Measurements from ENCODE around the gene SACS. TPM values are rescaled to one million over a fixed set of nuclear protein-coding genes. Genes with fewer than 3 reads are reported as not detected.

Gene SACS
- total and polyA plus RNA-seq, 2 donors (not counting 3 experiments of a cell fraction or from before 2014, with no cell fraction given): 14.8 to 72.7 TPM

DNA sequence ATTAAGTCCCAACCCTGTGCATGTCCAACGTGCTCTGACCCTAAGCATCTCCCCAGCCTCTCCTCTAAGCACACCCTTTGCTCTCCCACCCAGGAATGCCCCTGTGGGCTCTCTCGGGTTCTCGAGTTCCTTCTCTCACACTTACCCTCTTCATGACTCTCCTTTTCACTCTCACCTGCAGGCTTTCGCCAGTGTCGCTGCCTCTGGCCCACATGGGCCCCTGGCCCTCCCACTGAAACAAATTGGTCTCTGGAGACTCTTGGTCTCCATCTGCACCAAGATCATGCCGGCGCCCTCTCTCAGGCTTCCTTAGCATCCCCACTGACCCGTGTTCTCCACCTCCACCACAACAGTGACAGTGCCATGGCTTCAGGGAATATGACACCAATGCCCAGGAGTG, 19.6 kb upstream of the SACS start:
- CTCF ChIA-PET: no interaction called here

More for the DNA sequence above, 19.6 kb upstream of the SACS start:
- Histone ChIP-seq H3K9me1 (replicated peaks; ENCODE audit: control insufficient read depth, extremely low read depth, insufficient read depth, low read length) (no peaks in the 10 kb centered on the region), H3K4me2 (ENCODE audit: insufficient read depth, low read length) (no peak overlapping the region), H3K36me3 (ENCODE audit: control insufficient read depth in 2 of 2, extremely low read depth in 1 of 2, insufficient read depth in 2 of 2, low read length in 2 of 2) (no peaks in the 10 kb centered on the region), H3K9ac (replicated peaks; ENCODE audit: extremely low read depth, insufficient read depth, low read length) (no peak overlapping the region), H4K20me1 (replicated peaks; ENCODE audit: control insufficient read depth, extremely low read depth, insufficient read depth, low read length) (no peaks in the 10 kb centered on the region), H3K4me1 (ENCODE audit: control insufficient read depth, extremely low read depth, insufficient read depth, low read length) (no peaks in the 10 kb centered on the region), H3K9me3 (replicated peaks; ENCODE audit: control insufficient read depth, insufficient read depth, low read length) (no peaks in the 10 kb centered on the region), H3K79me2 (ENCODE audit: control insufficient read depth, insufficient read depth, low read length) (no peaks in the 10 kb centered on the region), H3K4me3 (replicated peaks in 1 of 3; ENCODE audit: insufficient read depth in 1 of 3, low read depth in 1 of 3, low read length in 3 of 3) (no peak overlapping the region), H3K27me3 (ENCODE audit: control insufficient read depth in 2 of 2, insufficient read depth in 2 of 2, low read length in 2 of 2) (peaks cover 0 to 5% of the 10 kb centered on the region in 2 experiments), H2AFZ (ENCODE audit: low read depth, low read length) (no peak overlapping the region), H3K27ac (ENCODE audit: insufficient read depth, low read depth, low read length) (no peak overlapping the region)
- no TSS peak for BruUV-seq (replicated peaks)
- no peak for FAIRE-seq
- intact Hi-C loops (cut with micrococcal nuclease): no loop called here
- TF ChIP-seq MYC (IDR thresholded peaks at IDR 0.05; ENCODE audit: low read depth, low read length) (no peak), JUN (IDR thresholded peaks at IDR 0.05; ENCODE audit: borderline replicate concordance, insufficient read depth, insufficient read length, low read depth) (no peak), POLR2AphosphoS5 (IDR thresholded peaks at IDR 0.05; ENCODE audit: insufficient read depth, low read depth, low read length) (no peak), FOS (IDR thresholded peaks at IDR 0.05; ENCODE audit: borderline replicate concordance, insufficient read depth, low read length) (no peak), POLR2A (IDR thresholded peaks at IDR 0.05; ENCODE audit: low read depth, low read length) (no peak), GATA2 (IDR thresholded peaks at IDR 0.05; ENCODE audit: insufficient read depth, insufficient read length, low read depth, low read length) (no peak), EZH2 (IDR thresholded peaks at IDR 0.05; ENCODE audit: borderline replicate concordance, low read depth, low read length, severe bottlenecking) (no peak)
- TF ChIP-seq, protein P1, sequence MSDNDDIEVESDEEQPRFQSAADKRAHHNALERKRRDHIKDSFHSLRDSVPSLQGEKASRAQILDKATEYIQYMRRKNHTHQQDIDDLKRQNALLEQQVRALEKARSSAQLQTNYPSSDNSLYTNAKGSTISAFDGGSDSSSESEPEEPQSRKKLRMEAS (IDR thresholded peaks at IDR 0.05; ENCODE audit: insufficient read depth, insufficient read length): no peak
- TF ChIP-seq, protein P2, sequence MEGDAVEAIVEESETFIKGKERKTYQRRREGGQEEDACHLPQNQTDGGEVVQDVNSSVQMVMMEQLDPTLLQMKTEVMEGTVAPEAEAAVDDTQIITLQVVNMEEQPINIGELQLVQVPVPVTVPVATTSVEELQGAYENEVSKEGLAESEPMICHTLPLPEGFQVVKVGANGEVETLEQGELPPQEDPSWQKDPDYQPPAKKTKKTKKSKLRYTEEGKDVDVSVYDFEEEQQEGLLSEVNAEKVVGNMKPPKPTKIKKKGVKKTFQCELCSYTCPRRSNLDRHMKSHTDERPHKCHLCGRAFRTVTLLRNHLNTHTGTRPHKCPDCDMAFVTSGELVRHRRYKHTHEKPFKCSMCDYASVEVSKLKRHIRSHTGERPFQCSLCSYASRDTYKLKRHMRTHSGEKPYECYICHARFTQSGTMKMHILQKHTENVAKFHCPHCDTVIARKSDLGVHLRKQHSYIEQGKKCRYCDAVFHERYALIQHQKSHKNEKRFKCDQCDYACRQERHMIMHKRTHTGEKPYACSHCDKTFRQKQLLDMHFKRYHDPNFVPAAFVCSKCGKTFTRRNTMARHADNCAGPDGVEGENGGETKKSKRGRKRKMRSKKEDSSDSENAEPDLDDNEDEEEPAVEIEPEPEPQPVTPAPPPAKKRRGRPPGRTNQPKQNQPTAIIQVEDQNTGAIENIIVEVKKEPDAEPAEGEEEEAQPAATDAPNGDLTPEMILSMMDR (IDR thresholded peaks at IDR 0.05; ENCODE audit: extremely low read depth in 1 of 2, insufficient read depth in 1 of 2, low read depth in 1 of 2, low read length in 2 of 2): no peak
- POLR2A ChIA-PET: no interaction called here
- dilution Hi-C loops (cut with MboI; ENCODE audit: extremely low pct_ligation_motif_present, low sequenced_read_pairs): no loop called here
- DNase-seq (ENCODE audit: low read depth, low spot score): no peak
